Aorta (tissue), 5 donors: ENCODE measurements around the gene RAD17. TPM values are rescaled to one million over a fixed set of nuclear protein-coding genes. Genes with fewer than 3 reads are reported as not detected.
"Not testable (repeated sequence)": the region's sequence is repeated elsewhere in the genome, so short reads cannot be mapped to it uniquely, and the experiment has no call there.

Experiments
- ATAC-seq: fragments of 200-7000 bp; cut with Tn5 transposase; one replicate; pipeline ENCODE4 v1.9.1; 2022; ENCODE audit warnings: moderate library complexity; ENCODE audit not compliant: low FRiP score
- DNase-seq, 2 donors: peaks; one replicate each; pipeline ENCODE4 v3.0.0-alpha.2; 2020
- H3K27ac ChIP-seq, 2 donors: one replicate each; pipeline ENCODE4 v1.5.1; 2013; ENCODE audit warnings: low read length in 2 of 2, mild to moderate bottlenecking in 2 of 2, moderate library complexity in 2 of 2, control low read depth in 1 of 2, inconsistent platforms in 1 of 2, low read depth in 1 of 2
- H3K27me3 ChIP-seq, 2 donors: one replicate each; pipeline ENCODE4 v1.6.1; 2013; ENCODE audit warnings: control low read depth in 1 of 2, low read length in 1 of 2, mild to moderate bottlenecking in 1 of 2, moderate library complexity in 1 of 2; ENCODE audit not compliant: insufficient read depth in 2 of 2, control insufficient read depth in 1 of 2
- H3K36me3 ChIP-seq, 2 donors: one replicate each; pipeline ENCODE4 v1.6.1; 2013; ENCODE audit warnings: control low read depth in 1 of 2, low read length in 1 of 2, mild to moderate bottlenecking in 1 of 2; ENCODE audit not compliant: insufficient read depth in 2 of 2, control insufficient read depth in 1 of 2
- H3K4me1 ChIP-seq, 2 donors: one replicate each; pipeline ENCODE4 v1.6.1; 2013; ENCODE audit warnings: low read length in 2 of 2, control low read depth in 1 of 2, mild to moderate bottlenecking in 1 of 2, moderate library complexity in 1 of 2; ENCODE audit not compliant: insufficient read depth in 2 of 2, control insufficient read depth in 1 of 2
- H3K4me3 ChIP-seq, 2 donors: one replicate each; pipeline ENCODE4 v1.5.1; 2013; ENCODE audit warnings: low read length in 2 of 2, control low read depth in 1 of 2, mild to moderate bottlenecking in 1 of 2
- H3K9me3 ChIP-seq: one replicate; pipeline ENCODE4 v1.6.1; 2013; ENCODE audit warnings: mild to moderate bottlenecking, low read length; ENCODE audit not compliant: control insufficient read depth
- WGBS, 2 donors: extraction: QIAGEN DNeasy Blood & Tissue Kit; methylation state at CpG; one replicate each; pipeline ENCODE4 v1.1.7; 2013; 5-methylcytosine and 5-hydroxymethylcytosine counted together
- intact Hi-C, 2 donors: fragments of 100-400 bp; cut with DNase I; formaldehyde crosslinking; loops; one replicate each; pipeline versions ENCODE4 v1.14.2 to v1.15.0; 2022
- long read RNA-seq, 2 donors: library from polyadenylated mRNA; unstranded; transcript quantifications; one replicate each; pipeline ENCODE4 v2.0.0, GENCODE V29; 2020 to 2021
- polyA plus RNA-seq, 2 donors: library from polyadenylated mRNA; stranded (reverse); fragments of 200-250 nt; gene quantifications; one replicate each; pipeline ENCODE4 v1.2.3, GENCODE V29; 2013
- total RNA-seq, 2 donors: library from RNA; stranded (reverse); fragmentation: NEBNext Ultra II Directional; extraction: Animal tissue kit (Norgen Biotek cat#: 25700); gene quantifications; one replicate each; pipeline ENCODE4 v1.2.1, GENCODE V29; 2021
- donor health status: healthy with polysubstance abuse.
- donor health status: Bipolar disorder and iron deficiency.
- donor health status: DM: no; HTN: no; CAD: no.
- donor health status: DM: no; HTN: no; CAD: no.
- donor health status: DM: yes; HTN: yes; CAD: no.

Gene RAD17
- total RNA-seq (10 to 100 TPM; 16.7 to 18.0 TPM), polyA plus RNA-seq (10 to 100 TPM; 13.9 to 16.4 TPM)
- long read RNA-seq, donor 1, partial matches to known transcripts = 5 of 12 reads
- long read RNA-seq, donor 1, other reads (novel, unspliced or antisense) = 3 of 12 reads
- long read RNA-seq, donor 2, partial matches to known transcripts = 1 of 7 reads
- long read RNA-seq, donor 2, other reads (novel, unspliced or antisense) = 3 of 7 reads

GRCh38 chr5:69369340-69370121, at the start of gene RAD17, which contains the start of the genes AK6 and TAF9:
Gene RAD17, plus strand, starts transcription at chr5:69369818. Its CDS starts 2,391 bp downstream, at chr5:69372209.
Gene AK6, minus strand, starts transcription at chr5:69369520. Its CDS starts 30 bp downstream, at chr5:69369490.
Gene TAF9, minus strand, starts transcription at chr5:69369520. Its CDS starts 3,783 bp downstream, at chr5:69365737.
- Histone ChIP-seq H3K27me3 (no peaks in the 10 kb centered on the region), H3K27ac (peak within 1 kb of the TSS; percentile 41 to 49), H3K4me3 (peak within 1 kb of the TSS; percentile 75 to 82), H3K4me1 (peaks cover 0 to 6% of the 10 kb centered on the region in 2 donors), H3K36me3 (peaks cover 0 to 2% of the 10 kb centered on the region in 2 donors), H3K9me3 (no peaks in the 10 kb centered on the region)
- WGBS, 2 donors = 0 to 1% methylated on average over 64 to 66 of the region's 66 CpGs
- ATAC-seq (peak; percentile 99), DNase-seq (peak; percentile 95 to 98)
- intact Hi-C loops = loop anchor here (2.0 to 10.0 kb wide), 3 partner anchors 132 to 275 kb away; partner anchors contain the start of gene SLC30A5 (in 2 of the 2)

- Histone ChIP-seq H3K27me3 (no peaks in the 10 kb centered on the region), H3K9me3 (no peaks in the 10 kb centered on the region), H3K4me1 (no peaks in the 10 kb centered on the region), H3K27ac (no peak overlapping the region), H3K36me3 (no peaks in the 10 kb centered on the region), H3K4me3 (no peak overlapping the region)
- 93 to 96% methylated on average over 1 of the region's 1 CpG for WGBS, 2 donors
- no peak for DNase-seq
- intact Hi-C loops = no loop called here
- ATAC-seq = no peak
Measured at GRCh38 chr5:69326365-69326764, 43.3 kb upstream of the RAD17 start.

- Histone ChIP-seq H3K27ac (no peak overlapping the region), H3K36me3 (no peaks in the 10 kb centered on the region), H3K4me3 (no peak overlapping the region), H3K9me3 (no peaks in the 10 kb centered on the region), H3K27me3 (no peaks in the 10 kb centered on the region), H3K4me1 (no peaks in the 10 kb centered on the region)
- ATAC-seq = no peak
- intact Hi-C loops = loop anchor here (10.0 kb wide), 2 partner anchors 95 to 165 kb away; partner anchors contain the start of genes CDK7 (in 2 of the 2) and CCNB1 (in 1 of the 2)
- 85 to 87% methylated on average over 9 of the region's 9 CpGs for WGBS, 2 donors
- DNase-seq = no peak
Measured at GRCh38 chr5:69329905-69330489, 39.6 kb upstream of the RAD17 start.

GRCh38 chr5:69331528-69332445, 37.8 kb upstream of the RAD17 start:
- DNase-seq (no peak), ATAC-seq (no peak)
- no peaks in the 10 kb centered on the region for H3K36me3 ChIP-seq
- peak overlapping the region; percentile 61 to 73 for H3K4me3 ChIP-seq
- no peaks in the 10 kb centered on the region for H3K9me3 ChIP-seq
- H3K4me1 ChIP-seq = no peaks in the 10 kb centered on the region
- peak overlapping the region in 1 of 2 donors; percentile 30 for H3K27ac ChIP-seq
- WGBS, 2 donors = 57 to 58% methylated on average over 11 of the region's 11 CpGs
- intact Hi-C loops = loop anchor here (10.0 kb wide), 2 partner anchors 97 to 167 kb away; partner anchors contain the start of genes CDK7 (in 2 of the 2) and CCNB1 (in 1 of the 2)
- H3K27me3 ChIP-seq = no peaks in the 10 kb centered on the region

- not testable (repeated sequence) for H3K27ac ChIP-seq, H3K36me3 ChIP-seq, DNase-seq, ATAC-seq, H3K27me3 ChIP-seq, H3K4me3 ChIP-seq, H3K9me3 ChIP-seq, H3K4me1 ChIP-seq
- intact Hi-C loops = loop anchor here (10.0 kb wide), 2 partner anchors 99 to 169 kb away; partner anchors contain the start of genes CDK7 (in 2 of the 2) and CCNB1 (in 1 of the 2)
- WGBS, 2 donors = 93% methylated on average over 23 to 25 of the region's 25 CpGs
Measured at GRCh38 chr5:69333668-69334315, 35.8 kb upstream of the RAD17 start.

- Histone ChIP-seq H3K9me3 (no peaks in the 10 kb centered on the region), H3K36me3 (no peaks in the 10 kb centered on the region), H3K27me3 (no peaks in the 10 kb centered on the region), H3K27ac (no peak overlapping the region), H3K4me3 (no peak overlapping the region), H3K4me1 (no peaks in the 10 kb centered on the region)
- ATAC-seq = peak; percentile 91
- WGBS, 2 donors = 11% methylated on average over 18 of the region's 18 CpGs
- intact Hi-C loops = loop anchor here (5.0 to 10.0 kb wide), 3 partner anchors 100 to 288 kb away; partner anchors contain the start of genes CDK7 (in 2 of the 2) and CCNB1 (in 1 of the 2)
- DNase-seq = peak; percentile 90 to 95
Measured at GRCh38 chr5:69334793-69335268, 34.8 kb upstream of the RAD17 start.

GRCh38 chr5:69335341-69335935, 34.2 kb upstream of the RAD17 start:
- Histone ChIP-seq H3K27me3 (no peaks in the 10 kb centered on the region), H3K27ac (no peak overlapping the region), H3K36me3 (no peaks in the 10 kb centered on the region), H3K4me1 (no peaks in the 10 kb centered on the region), H3K9me3 (no peaks in the 10 kb centered on the region), H3K4me3 (no peak overlapping the region)
- no peak for DNase-seq
- no peak for ATAC-seq
- intact Hi-C loops = loop anchor here (5.0 to 10.0 kb wide), 3 partner anchors 101 to 288 kb away; partner anchors contain the start of genes CDK7 (in 2 of the 2) and CCNB1 (in 1 of the 2)
- WGBS, 2 donors = 90 to 92% methylated on average over 7 of the region's 7 CpGs
